Measurements from ENCODE around the gene IGF2R.

IGF2R gene

GRCh38 chr6:160048471-160048870 is 79.6 kb downstream of the IGF2R start:
- no peak for DNase-seq

GRCh38 chr6:160049346-160049745 is 80.5 kb downstream of the IGF2R start:
- DNase-seq = no peak

GRCh38 chr6:160050022-160050421 is 81.1 kb downstream of the IGF2R start:
- DNase-seq = no peak

GRCh38 chr6:160051390-160051789 is 82.5 kb downstream of the IGF2R start:
- no peak for DNase-seq

GRCh38 chr6:160054271-160054670 is 85.4 kb downstream of the IGF2R start:
- no peak for DNase-seq

GRCh38 chr6:160054913-160055312 is 86.0 kb downstream of the IGF2R start:
- DNase-seq = no peak

GRCh38 chr6:160055378-160055777 is 86.5 kb downstream of the IGF2R start:
- DNase-seq = no peak

GRCh38 chr6:160055813-160056212 is 86.9 kb downstream of the IGF2R start:
- DNase-seq = no peak

GRCh38 chr6:160057080-160057479 is 88.2 kb downstream of the IGF2R start:
- DNase-seq = no peak

GRCh38 chr6:160058603-160059215 is 89.8 kb downstream of the IGF2R start:
- no peak for DNase-seq

- DNase-seq = no peak
Measured at GRCh38 chr6:160060221-160060620, 91.3 kb downstream of the IGF2R start.

- no peak for DNase-seq
Measured at GRCh38 chr6:160060920-160061447, 92.1 kb downstream of the IGF2R start.

- no peak for DNase-seq
Measured at GRCh38 chr6:160063771-160064413, 95.0 kb downstream of the IGF2R start.

- DNase-seq = no peak
Measured at GRCh38 chr6:160065200-160065599, 96.3 kb downstream of the IGF2R start.

GRCh38 chr6:160067564-160067963 is 98.7 kb downstream of the IGF2R start:
- no peak for DNase-seq

GRCh38 chr6:160068346-160068745 is 99.5 kb downstream of the IGF2R start:
- no peak for DNase-seq

GRCh38 chr6:160069050-160069454 is 100.2 kb downstream of the IGF2R start:
- no peak for DNase-seq

GRCh38 chr6:160069459-160069858 is 100.6 kb downstream of the IGF2R start:
- DNase-seq = no peak

GRCh38 chr6:160070427-160070826 is 101.5 kb downstream of the IGF2R start:
- DNase-seq = no peak

- DNase-seq = no peak
Measured at GRCh38 chr6:160070831-160071230, 101.9 kb downstream of the IGF2R start.

- no peak for DNase-seq
Measured at GRCh38 chr6:160071805-160072690, 103.2 kb downstream of the IGF2R start.

GRCh38 chr6:160073272-160073671 is 104.4 kb downstream of the IGF2R start:
- no peak for DNase-seq

GRCh38 chr6:160076009-160076408 is 107.1 kb downstream of the IGF2R start:
- no peak for DNase-seq

All from right kidney (tissue), 1 donor.